ENCODE data around the gene UCN.
"Not testable (repeated sequence)": the region's sequence is repeated elsewhere in the genome, so short reads cannot be mapped to it uniquely, and the experiment has no call there.

Gene UCN

GRCh38 chr2:27280826-27281225 is 27.4 kb downstream of the UCN start:
- no peak overlapping the region for H3K18ac ChIP-seq (ENCODE audit: low read length)
- no peaks in the 10 kb centered on the region for H3K79me1 ChIP-seq (ENCODE audit: low read length)
- H3K56ac ChIP-seq (ENCODE audit: low read length), result no peak overlapping the region
- H3K4me2 ChIP-seq (ENCODE audit: low read length), result no peak overlapping the region
- no peak overlapping the region for H2BK120ac ChIP-seq (ENCODE audit: low read depth, low read length)
- H3K27ac ChIP-seq (ENCODE audit: low read depth, low read length), result no peak overlapping the region
- no peak overlapping the region for H2AK5ac ChIP-seq (ENCODE audit: low read length)
- no peak overlapping the region for H2BK15ac ChIP-seq (replicated peaks; ENCODE audit: low read depth)
- no peak overlapping the region for H4K5ac ChIP-seq (ENCODE audit: low read length)
- H3K79me2 ChIP-seq (ENCODE audit: control insufficient read depth, insufficient read depth, low read length), result no peaks in the 10 kb centered on the region
- WGBS (ENCODE audit: extremely low coverage, insufficient coverage, low lambda C conversion rate), result no CpG with 5 or more reads among the region's 3 CpGs
- no peak for DNase-seq
- no peaks in the 10 kb centered on the region for H3K27me3 ChIP-seq (ENCODE audit: insufficient read depth, low read length, poor library complexity)
- no peak overlapping the region for H3K4me3 ChIP-seq (ENCODE audit: low read length)
- H3K4ac ChIP-seq (ENCODE audit: low read depth, low read length), result no peak overlapping the region
- no peak overlapping the region for H3K9ac ChIP-seq (ENCODE audit: low read length)
- H3K36me3 ChIP-seq (ENCODE audit: control insufficient read depth, insufficient read depth, low read length), result no peaks in the 10 kb centered on the region
- H4K8ac ChIP-seq (ENCODE audit: low read depth, low read length), result no peak overlapping the region
- peaks cover 11% of the 10 kb centered on the region for H3K4me1 ChIP-seq (ENCODE audit: control insufficient read depth, low read depth, low read length)
- no peak overlapping the region for H3K23ac ChIP-seq (ENCODE audit: low read length)
- no peak overlapping the region for H2BK5ac ChIP-seq (ENCODE audit: low read length)

GRCh38 chr2:27278010-27278409 is 30.2 kb downstream of the UCN start:
- no CpG with 5 or more reads among the region's 1 CpG for WGBS (ENCODE audit: extremely low coverage, insufficient coverage, low lambda C conversion rate)
- H3K27me3 ChIP-seq (ENCODE audit: insufficient read depth, low read length, poor library complexity), result no peaks in the 10 kb centered on the region
- H4K8ac ChIP-seq (ENCODE audit: low read depth, low read length), result no peak overlapping the region
- no peak overlapping the region for H4K5ac ChIP-seq (ENCODE audit: low read length)
- H3K4me3 ChIP-seq (ENCODE audit: low read length), result no peak overlapping the region
- no peak overlapping the region for H3K4ac ChIP-seq (ENCODE audit: low read depth, low read length)
- no peak overlapping the region for H3K4me2 ChIP-seq (ENCODE audit: low read length)
- no peaks in the 10 kb centered on the region for H3K36me3 ChIP-seq (ENCODE audit: control insufficient read depth, insufficient read depth, low read length)
- H3K9ac ChIP-seq (ENCODE audit: low read length), result no peak overlapping the region
- H3K4me1 ChIP-seq (ENCODE audit: control insufficient read depth, low read depth, low read length), result peaks cover 8% of the 10 kb centered on the region
- no peaks in the 10 kb centered on the region for H3K79me1 ChIP-seq (ENCODE audit: low read length)
- no peak overlapping the region for H3K18ac ChIP-seq (ENCODE audit: low read length)
- no peak overlapping the region for H3K23ac ChIP-seq (ENCODE audit: low read length)
- H2BK15ac ChIP-seq (replicated peaks; ENCODE audit: low read depth), result no peak overlapping the region
- no peak overlapping the region for H3K27ac ChIP-seq (ENCODE audit: low read depth, low read length)
- no peak for DNase-seq
- no peak overlapping the region for H2AK5ac ChIP-seq (ENCODE audit: low read length)
- no peak overlapping the region for H2BK5ac ChIP-seq (ENCODE audit: low read length)
- H3K79me2 ChIP-seq (ENCODE audit: control insufficient read depth, insufficient read depth, low read length), result no peaks in the 10 kb centered on the region
- H3K56ac ChIP-seq (ENCODE audit: low read length), result no peak overlapping the region
- H2BK120ac ChIP-seq (ENCODE audit: low read depth, low read length), result no peak overlapping the region

- no CpG with 5 or more reads among the region's 39 CpGs for WGBS (ENCODE audit: extremely low coverage, insufficient coverage, low lambda C conversion rate)
- H3K79me1 ChIP-seq (ENCODE audit: low read length), result no peaks in the 10 kb centered on the region
- no peaks in the 10 kb centered on the region for H3K27me3 ChIP-seq (ENCODE audit: insufficient read depth, low read length, poor library complexity)
These were observed 32.8 kb downstream of the UCN start, which contains the start of gene DNAJC5G for GRCh38 chr2:27275211-27276150. Gene DNAJC5G, plus strand, starts transcription at chr2:27275433. Its CDS starts 1,296 bp downstream, at chr2:27276729.

DNA sequence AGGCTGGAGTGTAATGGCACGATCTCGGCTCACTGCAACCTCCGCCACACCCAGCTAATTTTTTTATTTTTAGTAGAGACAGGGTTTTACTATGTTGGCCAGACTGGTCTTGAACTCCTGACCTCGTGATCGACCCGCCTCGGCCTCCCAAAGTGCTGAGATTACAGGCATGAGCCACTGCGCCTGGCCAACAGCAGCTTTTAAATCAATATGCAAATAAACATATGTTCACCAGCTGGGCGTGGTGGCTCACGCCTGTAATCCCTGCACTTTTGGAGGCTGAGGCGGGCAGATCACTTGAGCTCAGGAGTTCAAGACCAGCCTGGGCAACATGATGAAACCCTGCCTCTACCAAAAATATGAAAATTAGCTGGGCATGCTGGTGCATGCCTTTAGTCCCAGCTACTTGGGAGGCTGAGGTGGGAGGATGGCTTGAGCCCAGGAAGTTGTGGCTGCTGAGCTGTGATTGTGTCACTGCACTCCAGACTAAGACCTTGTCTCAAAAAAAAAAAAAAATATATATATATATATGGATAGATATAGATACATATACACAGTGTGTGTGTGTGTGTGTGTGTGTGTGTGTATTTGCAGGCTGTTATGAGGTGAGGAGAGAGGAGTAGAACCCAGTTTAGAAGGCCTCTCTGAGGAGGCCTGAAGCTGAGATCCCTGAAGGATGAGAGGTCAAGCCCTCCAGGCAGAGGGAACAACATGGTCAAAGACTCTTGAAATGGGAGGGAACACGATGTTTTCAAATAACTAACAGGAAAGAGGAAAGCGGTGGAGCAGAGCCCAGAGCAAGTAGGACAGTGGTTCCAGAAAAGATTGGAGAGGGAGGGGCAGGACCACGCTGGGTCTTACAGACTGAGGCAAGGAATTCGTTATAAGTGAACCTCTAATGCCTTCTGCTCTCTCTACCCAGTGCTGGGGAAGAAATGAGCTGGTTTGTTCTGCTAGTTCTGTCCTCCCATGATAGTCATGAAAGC is 35.4 kb downstream of the UCN start:
- no CpG with 5 or more reads among the region's 15 CpGs for WGBS (ENCODE audit: extremely low coverage, insufficient coverage, low lambda C conversion rate)
- H3K4me3 ChIP-seq (ENCODE audit: low read length), result not testable (repeated sequence)

More at GRCh38 chr2:27275211-27276150, 32.8 kb downstream of the UCN start, which contains the start of gene DNAJC5G:
- Histone ChIP-seq H3K36me3 (ENCODE audit: control insufficient read depth, insufficient read depth, low read length) (no peaks in the 10 kb centered on the region), H3K4me3 (ENCODE audit: low read length) (no peak within 1 kb of the TSS), H4K5ac (ENCODE audit: low read length) (no peak within 1 kb of the TSS), H3K4me1 (ENCODE audit: control insufficient read depth, low read depth, low read length) (no peaks in the 10 kb centered on the region), H2AK5ac (ENCODE audit: low read length) (no peak within 1 kb of the TSS), H3K79me2 (ENCODE audit: control insufficient read depth, insufficient read depth, low read length) (no peaks in the 10 kb centered on the region), H3K56ac (ENCODE audit: low read length) (no peak within 1 kb of the TSS), H3K23ac (ENCODE audit: low read length) (no peak within 1 kb of the TSS), H3K4ac (ENCODE audit: low read depth, low read length) (no peak within 1 kb of the TSS), H3K27ac (ENCODE audit: low read depth, low read length) (no peak within 1 kb of the TSS), H2BK15ac (replicated peaks; ENCODE audit: low read depth) (no peak within 1 kb of the TSS), H3K9ac (ENCODE audit: low read length) (no peak within 1 kb of the TSS), H3K18ac (ENCODE audit: low read length) (no peak within 1 kb of the TSS), H4K8ac (ENCODE audit: low read depth, low read length) (no peak within 1 kb of the TSS), H3K4me2 (ENCODE audit: low read length) (no peak within 1 kb of the TSS), H2BK5ac (ENCODE audit: low read length) (no peak within 1 kb of the TSS), H2BK120ac (ENCODE audit: low read depth, low read length) (no peak within 1 kb of the TSS)
- no peak for DNase-seq

GRCh38 chr2:27271631-27272340 is 36.5 kb downstream of the UCN start:
- no peak overlapping the region for H2BK120ac ChIP-seq (ENCODE audit: low read depth, low read length)
- H4K8ac ChIP-seq (ENCODE audit: low read depth, low read length), result no peak overlapping the region
- no peak overlapping the region for H3K4ac ChIP-seq (ENCODE audit: low read depth, low read length)
- H3K79me1 ChIP-seq (ENCODE audit: low read length), result no peaks in the 10 kb centered on the region
- H3K4me2 ChIP-seq (ENCODE audit: low read length), result no peak overlapping the region
- peak overlapping the region; percentile 51 for H3K56ac ChIP-seq (ENCODE audit: low read length)
- H3K9ac ChIP-seq (ENCODE audit: low read length), result no peak overlapping the region
- H3K36me3 ChIP-seq (ENCODE audit: control insufficient read depth, insufficient read depth, low read length), result no peaks in the 10 kb centered on the region
- H3K27me3 ChIP-seq (ENCODE audit: insufficient read depth, low read length, poor library complexity), result peaks cover 4% of the 10 kb centered on the region
- H2BK15ac ChIP-seq (replicated peaks; ENCODE audit: low read depth), result no peak overlapping the region
- no peak overlapping the region for H4K5ac ChIP-seq (ENCODE audit: low read length)
- H3K27ac ChIP-seq (ENCODE audit: low read depth, low read length), result no peak overlapping the region
- no peak overlapping the region for H2BK5ac ChIP-seq (ENCODE audit: low read length)
- H3K4me3 ChIP-seq (ENCODE audit: low read length), result no peak overlapping the region
- peak; percentile 83 for DNase-seq
- no peaks in the 10 kb centered on the region for H3K4me1 ChIP-seq (ENCODE audit: control insufficient read depth, low read depth, low read length)
- H2AK5ac ChIP-seq (ENCODE audit: low read length), result no peak overlapping the region
- no CpG with 5 or more reads among the region's 11 CpGs for WGBS (ENCODE audit: extremely low coverage, insufficient coverage, low lambda C conversion rate)
- H3K23ac ChIP-seq (ENCODE audit: low read length), result no peak overlapping the region
- no peaks in the 10 kb centered on the region for H3K79me2 ChIP-seq (ENCODE audit: control insufficient read depth, insufficient read depth, low read length)
- H3K18ac ChIP-seq (ENCODE audit: low read length), result no peak overlapping the region

More for the DNA sequence above, 35.4 kb downstream of the UCN start:
- H3K79me2 ChIP-seq (ENCODE audit: control insufficient read depth, insufficient read depth, low read length); H2BK120ac ChIP-seq (ENCODE audit: low read depth, low read length); H3K27ac ChIP-seq (ENCODE audit: low read depth, low read length); H3K56ac ChIP-seq (ENCODE audit: low read length); H3K36me3 ChIP-seq (ENCODE audit: control insufficient read depth, insufficient read depth, low read length); DNase-seq; H3K4me1 ChIP-seq (ENCODE audit: control insufficient read depth, low read depth, low read length); H4K8ac ChIP-seq (ENCODE audit: low read depth, low read length); H3K23ac ChIP-seq (ENCODE audit: low read length); H2BK15ac ChIP-seq (replicated peaks; ENCODE audit: low read depth); H2AK5ac ChIP-seq (ENCODE audit: low read length); H3K79me1 ChIP-seq (ENCODE audit: low read length); H3K4me2 ChIP-seq (ENCODE audit: low read length); H2BK5ac ChIP-seq (ENCODE audit: low read length); H3K27me3 ChIP-seq (ENCODE audit: insufficient read depth, low read length, poor library complexity); H3K9ac ChIP-seq (ENCODE audit: low read length); H3K18ac ChIP-seq (ENCODE audit: low read length); H3K4ac ChIP-seq (ENCODE audit: low read depth, low read length); H4K5ac ChIP-seq (ENCODE audit: low read length): not testable (repeated sequence)
